IMR-90 (cell line): ENCODE data around the gene KTN1. TPM values are rescaled to one million over a fixed set of nuclear protein-coding genes. Genes with fewer than 3 reads are reported as not detected.

Source experiments
- ATAC-seq: fragments of 200-7000 bp; cut with Tn5 transposase; 2 replicates; pipeline ENCODE4 v1.9.1; 2020; ENCODE audit warnings: low read depth, mild to moderate bottlenecking, moderate library complexity
- BruUV-seq: library from RNA; stranded (reverse); fragments of 400-500 nt; replicated peaks from 2 replicates; lab custom pipeline; 2021; lab: Mats Ljungman, UMichigan
- CTCF ChIA-PET: fragments of 300-600 bp; formaldehyde crosslinking; extraction: SDS; loops from one replicate; lab custom pipeline; 2021; ENCODE audit warnings: antibody characterized with exemption; lab: Yijun Ruan, JAX
- POLR2A ChIA-PET: fragments of 300-600 bp; sonication (Branson Sonifier 250); formaldehyde crosslinking; loops from one replicate; lab custom pipeline; 2022; ENCODE audit warnings: antibody characterized with exemption; ENCODE audit not compliant: unreplicated experiment; lab: Charles Lee
- DNase-seq: peaks from one replicate; pipeline ENCODE4 v3.0.0; 2013
- H2AFZ ChIP-seq: replicated peaks from 2 replicates; pipeline ENCODE3; 2013; ENCODE audit warnings: low read length, mild to moderate bottlenecking; ENCODE audit not compliant: poor library complexity
- H2AK5ac ChIP-seq: 2 replicates; pipeline ENCODE4 v1.6.1; 2013; ENCODE audit warnings: low read depth, low read length, inconsistent platforms
- H2AK9ac ChIP-seq: replicated peaks from 2 replicates; pipeline ENCODE3; 2013; ENCODE audit warnings: mild to moderate bottlenecking, low read depth, low read length, moderate library complexity; ENCODE audit not compliant: poor library complexity
- H2BK120ac ChIP-seq: 2 replicates; pipeline ENCODE4 v1.6.1; 2013; ENCODE audit warnings: low read depth, low read length, inconsistent platforms
- H2BK15ac ChIP-seq: 3 replicates; pipeline ENCODE4 v1.6.1; 2013; ENCODE audit warnings: low read depth, low read length, inconsistent platforms
- H2BK20ac ChIP-seq: 2 replicates; pipeline ENCODE4 v1.6.1; 2013; ENCODE audit warnings: low read depth, mild to moderate bottlenecking, inconsistent platforms, low read length, moderate library complexity
- H2BK5ac ChIP-seq: 2 replicates; pipeline ENCODE4 v1.6.1; 2013; ENCODE audit warnings: mild to moderate bottlenecking, low read depth, low read length, inconsistent platforms; ENCODE audit not compliant: poor library complexity, severe bottlenecking
- H3K14ac ChIP-seq: replicated peaks from 2 replicates; pipeline ENCODE4 v1.6.1; 2013; ENCODE audit warnings: low read depth, low read length, inconsistent platforms
- H3K18ac ChIP-seq: 2 replicates; pipeline ENCODE4 v1.6.1; 2013; ENCODE audit warnings: low read depth, low read length, control low read depth
- H3K23ac ChIP-seq: 2 replicates; pipeline ENCODE4 v1.6.1; 2013; ENCODE audit warnings: low read depth, low read length, inconsistent platforms
- H3K27ac ChIP-seq: 2 replicates; pipeline ENCODE4 v1.5.1; 2013; ENCODE audit warnings: mild to moderate bottlenecking, control low read depth, low read length; ENCODE audit not compliant: insufficient read depth
- H3K27me3 ChIP-seq: 2 replicates; pipeline ENCODE4 v1.6.1; 2013; ENCODE audit warnings: low read length; ENCODE audit not compliant: control insufficient read depth, insufficient read depth
- H3K36me3 ChIP-seq: 2 replicates; pipeline ENCODE4 v1.6.1; 2013; ENCODE audit warnings: low read length, mixed read lengths; ENCODE audit not compliant: control insufficient read depth, insufficient read depth
- H3K4ac ChIP-seq: 2 replicates; pipeline ENCODE4 v1.6.1; 2013; ENCODE audit warnings: low read depth, low read length, inconsistent platforms
- H3K4me1 ChIP-seq: 2 replicates; pipeline ENCODE4 v1.6.1; 2013; ENCODE audit warnings: low read length, mixed read lengths; ENCODE audit not compliant: control insufficient read depth, insufficient read depth
- H3K4me2 ChIP-seq: 2 replicates; pipeline ENCODE4 v1.6.1; 2013; ENCODE audit warnings: low read depth, mild to moderate bottlenecking, control low read depth, low read length, moderate library complexity
- H3K4me3 ChIP-seq: 2 replicates; pipeline ENCODE4 v1.5.1; 2013; ENCODE audit warnings: low read depth, mild to moderate bottlenecking, control low read depth, low read length, moderate library complexity; ENCODE audit not compliant: insufficient read depth
- H3K56ac ChIP-seq: 2 replicates; pipeline ENCODE4 v1.6.1; 2013; ENCODE audit warnings: low read length, inconsistent platforms; ENCODE audit not compliant: insufficient read depth; ENCODE audit errors: extremely low read depth
- H3K79me1 ChIP-seq, 2 experiments: 2 replicates each; pipeline ENCODE4 v1.6.1; 2013; ENCODE audit warnings: low read length in 2 of 2, inconsistent platforms in 1 of 2, low read depth in 1 of 2
- H3K9ac ChIP-seq: 2 replicates; pipeline ENCODE4 v1.6.1; 2013; ENCODE audit warnings: low read depth, low read length, control low read depth
- H3K9me1 ChIP-seq: 2 replicates; pipeline ENCODE4 v1.6.1; 2013; ENCODE audit warnings: low read length, inconsistent platforms; ENCODE audit not compliant: insufficient read depth
- H3K9me3 ChIP-seq: 2 replicates; pipeline ENCODE4 v1.6.1; 2013; ENCODE audit warnings: low read length; ENCODE audit not compliant: control insufficient read depth, insufficient read depth
- H4K20me1 ChIP-seq: 2 replicates; pipeline ENCODE4 v1.6.1; 2013; ENCODE audit warnings: low read length, inconsistent platforms; ENCODE audit not compliant: insufficient read depth
- H4K5ac ChIP-seq: 2 replicates; pipeline ENCODE4 v1.6.1; 2013; ENCODE audit warnings: mild to moderate bottlenecking, low read depth, low read length, control low read depth
- H4K8ac ChIP-seq, 2 experiments: 2 replicates each; pipeline ENCODE4 v1.6.1; 2013; ENCODE audit warnings: low read depth in 2 of 2, low read length in 2 of 2, control low read depth in 1 of 2, inconsistent platforms in 1 of 2
- H4K91ac ChIP-seq: 2 replicates; pipeline ENCODE4 v1.6.1; 2013; ENCODE audit warnings: low read depth, low read length, inconsistent platforms; ENCODE audit not compliant: insufficient read depth
- CEBPB ChIP-seq: IDR thresholded peaks from 2 replicates; pipeline ENCODE4 v1.6.1; 2012; ENCODE audit warnings: low read depth, low read length, improper control_type of control experiment
- NFE2L2 ChIP-seq: fragments of 150-350 bp; IDR thresholded peaks from 2 replicates; pipeline ENCODE4 v1.6.1; 2016; ENCODE audit warnings: low read depth, mild to moderate bottlenecking, low read length
- POLR2A ChIP-seq: IDR thresholded peaks from 2 replicates; pipeline ENCODE4 v1.6.1; 2012; ENCODE audit warnings: mild to moderate bottlenecking, low read depth, low read length
- RAD21 ChIP-seq: IDR thresholded peaks from 2 replicates; pipeline ENCODE4 v1.6.1; 2012; ENCODE audit warnings: low read length, improper control_type of control experiment
- RCOR1 ChIP-seq: IDR thresholded peaks from 2 replicates; pipeline ENCODE4 v1.6.1; 2012; ENCODE audit warnings: mild to moderate bottlenecking, low read length, improper control_type of control experiment; ENCODE audit not compliant: insufficient replicate concordance
- RFX5 ChIP-seq: IDR thresholded peaks from 2 replicates; pipeline ENCODE4 v1.8.0; 2012; ENCODE audit warnings: low read depth, mild to moderate bottlenecking, low read length, moderate library complexity
- SMC3 ChIP-seq: fragments of 150-350 bp; IDR thresholded peaks from 2 replicates; pipeline ENCODE4 v1.6.1; 2016; ENCODE audit warnings: low read depth, mild to moderate bottlenecking, antibody characterized with exemption, low read length, moderate library complexity
- WGBS, 2 experiments: methylation state at CpG; one replicate each; pipeline versions ENCODE4 v1.1.5 to v1.1.7; 2013; ENCODE audit warnings: missing lambda C conversion rate in 2 of 2; ENCODE audit not compliant: insufficient read length in 1 of 2; ENCODE audit errors: extremely low coverage in 2 of 2; 5-methylcytosine and 5-hydroxymethylcytosine counted together
- dilution Hi-C: fragments of 300-500 bp; cut with HindIII; formaldehyde crosslinking; loops from one replicate; pipeline ENCODE4 v1.14.3; 2018; ENCODE audit warnings: low sequenced_read_pairs; ENCODE audit not compliant: unreplicated experiment
- in situ Hi-C: fragments of 300-500 bp; cut with MboI; formaldehyde crosslinking; loops from 3 replicates; pipeline ENCODE4 v1.14.3; 2019; ENCODE audit warnings: low sequenced_read_pairs, inconsistent platforms, mixed read lengths
- intact Hi-C: fragments of 100-400 bp; cut with micrococcal nuclease; formaldehyde crosslinking; loops from 2 replicates; pipeline ENCODE4 v1.10.0; 2022
- polyA plus RNA-seq, 3 experiments: library from polyadenylated mRNA; depleted of rRNA; stranded (reverse); fragments of >200 nt; gene quantifications; 2 replicates each; pipeline ENCODE4 v1.2.3, GENCODE V29; 2012; ENCODE audit warnings: low replicate concordance in 1 of 3
- total RNA-seq: library from RNA; depleted of rRNA; stranded (reverse); fragments of >200 nt; gene quantifications from 2 replicates; pipeline ENCODE4 v1.2.3, GENCODE V29; 2012
- TF ChIP-seq, protein P1 (sequence below): fragments of 150-350 bp; IDR thresholded peaks from 2 replicates; pipeline ENCODE4 v1.6.1; 2016; ENCODE audit warnings: low read depth, mild to moderate bottlenecking, low read length, moderate library complexity, borderline replicate concordance
- TF ChIP-seq, protein P2 (sequence below): conservative IDR thresholded peaks from 2 replicates; pipeline ENCODE4 v1.5.1; 2012; ENCODE audit warnings: mild to moderate bottlenecking, low read depth, low read length, improper control_type of control experiment
- TF ChIP-seq, protein P3 (sequence below): fragments of 150-350 bp; IDR thresholded peaks from 2 replicates; pipeline ENCODE4 v1.6.1; 2017; ENCODE audit warnings: mild to moderate bottlenecking, antibody characterized with exemption, low read length, low read depth

The KTN1 gene
- total and polyA plus RNA-seq, 2 of the 4 experiments (the other 2 are of a cell fraction), result 42.1 to 57.2 TPM

DNA sequence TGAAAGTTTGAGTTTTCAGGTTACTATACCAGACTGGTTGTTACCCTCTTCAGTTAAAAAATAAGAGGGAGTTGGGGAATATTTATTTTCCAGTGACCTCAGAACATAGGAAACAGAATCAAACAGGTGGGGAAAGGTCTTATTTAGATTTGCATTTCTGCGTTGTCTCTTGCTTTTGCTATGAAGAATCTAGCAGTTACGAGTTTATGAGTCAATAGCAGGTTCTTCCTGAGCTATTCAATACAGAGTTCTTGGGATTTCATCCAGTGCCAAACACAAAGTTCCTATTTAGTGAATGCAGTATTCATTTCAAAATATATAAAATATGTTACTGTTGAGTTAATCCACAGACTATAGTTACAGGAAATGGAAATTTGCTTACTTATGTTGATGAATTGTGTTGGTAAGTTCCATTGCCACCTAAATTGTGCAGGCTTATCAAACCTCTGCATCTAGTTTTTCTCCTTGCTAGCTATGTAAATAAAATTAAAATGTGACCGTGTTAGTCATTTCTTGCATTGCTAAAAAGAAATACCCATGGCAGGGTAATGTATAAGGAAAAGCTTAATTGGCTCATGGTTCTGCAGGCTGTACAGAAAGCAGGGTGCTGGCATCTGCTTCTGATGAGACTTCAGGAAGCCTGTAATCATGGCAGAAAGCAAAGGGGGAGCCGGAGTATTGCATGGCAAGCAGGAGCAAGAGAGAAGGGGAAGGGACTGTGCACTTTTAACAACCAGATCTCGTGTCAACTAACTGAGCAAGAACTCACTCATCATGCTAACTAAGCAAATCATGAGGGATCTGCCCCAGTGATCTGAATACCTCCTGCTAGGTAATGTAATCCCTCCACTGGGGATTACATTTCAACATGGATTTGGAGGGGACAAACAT lies 110.2 kb downstream of the KTN1 start:
- Histone ChIP-seq H3K27ac (no peak overlapping the region), H2BK15ac (no peak overlapping the region), H3K9me1 (peaks cover 3% of the 10 kb centered on the region; the same call in 1 of the 2 replicates), H2BK120ac (no peak overlapping the region), H4K20me1 (no peaks in the 10 kb centered on the region), H3K4me1 (no peaks in the 10 kb centered on the region), H3K4me3 (no peak overlapping the region), H3K23ac (no peak overlapping the region), H3K79me1 (no peaks in the 10 kb centered on the region; a peak in 1 of 4 replicates), H2AK9ac (no peak overlapping the region), H3K4ac (no peak overlapping the region), H2BK5ac (no peak overlapping the region), H2AK5ac (no peak overlapping the region), H2AFZ (no peak overlapping the region), H4K8ac (no peak overlapping the region; a peak in 1 of 4 replicates), H3K36me3 (peaks cover 16% of the 10 kb centered on the region), H2BK20ac (no peak overlapping the region), H3K14ac (no peak overlapping the region), H4K5ac (no peak overlapping the region), H3K9me3 (no peaks in the 10 kb centered on the region), H3K9ac (no peak overlapping the region), H3K27me3 (no peaks in the 10 kb centered on the region), H3K4me2 (no peak overlapping the region), H3K18ac (no peak overlapping the region), H3K56ac (no peak overlapping the region), H4K91ac (no peak overlapping the region)
- ATAC-seq (no peak), DNase-seq (no peak)
- ChIA-PET CTCF (no interaction called here), POLR2A (no interaction called here)
- WGBS, 2 experiments, result no CpG with 5 or more reads among the region's 5 CpGs
- TF ChIP-seq RFX5, result no peak
- TF ChIP-seq, protein P1, sequence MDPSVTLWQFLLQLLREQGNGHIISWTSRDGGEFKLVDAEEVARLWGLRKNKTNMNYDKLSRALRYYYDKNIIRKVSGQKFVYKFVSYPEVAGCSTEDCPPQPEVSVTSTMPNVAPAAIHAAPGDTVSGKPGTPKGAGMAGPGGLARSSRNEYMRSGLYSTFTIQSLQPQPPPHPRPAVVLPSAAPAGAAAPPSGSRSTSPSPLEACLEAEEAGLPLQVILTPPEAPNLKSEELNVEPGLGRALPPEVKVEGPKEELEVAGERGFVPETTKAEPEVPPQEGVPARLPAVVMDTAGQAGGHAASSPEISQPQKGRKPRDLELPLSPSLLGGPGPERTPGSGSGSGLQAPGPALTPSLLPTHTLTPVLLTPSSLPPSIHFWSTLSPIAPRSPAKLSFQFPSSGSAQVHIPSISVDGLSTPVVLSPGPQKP, result no peak
- TF ChIP-seq, protein P2, sequence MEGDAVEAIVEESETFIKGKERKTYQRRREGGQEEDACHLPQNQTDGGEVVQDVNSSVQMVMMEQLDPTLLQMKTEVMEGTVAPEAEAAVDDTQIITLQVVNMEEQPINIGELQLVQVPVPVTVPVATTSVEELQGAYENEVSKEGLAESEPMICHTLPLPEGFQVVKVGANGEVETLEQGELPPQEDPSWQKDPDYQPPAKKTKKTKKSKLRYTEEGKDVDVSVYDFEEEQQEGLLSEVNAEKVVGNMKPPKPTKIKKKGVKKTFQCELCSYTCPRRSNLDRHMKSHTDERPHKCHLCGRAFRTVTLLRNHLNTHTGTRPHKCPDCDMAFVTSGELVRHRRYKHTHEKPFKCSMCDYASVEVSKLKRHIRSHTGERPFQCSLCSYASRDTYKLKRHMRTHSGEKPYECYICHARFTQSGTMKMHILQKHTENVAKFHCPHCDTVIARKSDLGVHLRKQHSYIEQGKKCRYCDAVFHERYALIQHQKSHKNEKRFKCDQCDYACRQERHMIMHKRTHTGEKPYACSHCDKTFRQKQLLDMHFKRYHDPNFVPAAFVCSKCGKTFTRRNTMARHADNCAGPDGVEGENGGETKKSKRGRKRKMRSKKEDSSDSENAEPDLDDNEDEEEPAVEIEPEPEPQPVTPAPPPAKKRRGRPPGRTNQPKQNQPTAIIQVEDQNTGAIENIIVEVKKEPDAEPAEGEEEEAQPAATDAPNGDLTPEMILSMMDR, result no peak
- TF ChIP-seq NFE2L2, result no peak
- TF ChIP-seq, protein P3, sequence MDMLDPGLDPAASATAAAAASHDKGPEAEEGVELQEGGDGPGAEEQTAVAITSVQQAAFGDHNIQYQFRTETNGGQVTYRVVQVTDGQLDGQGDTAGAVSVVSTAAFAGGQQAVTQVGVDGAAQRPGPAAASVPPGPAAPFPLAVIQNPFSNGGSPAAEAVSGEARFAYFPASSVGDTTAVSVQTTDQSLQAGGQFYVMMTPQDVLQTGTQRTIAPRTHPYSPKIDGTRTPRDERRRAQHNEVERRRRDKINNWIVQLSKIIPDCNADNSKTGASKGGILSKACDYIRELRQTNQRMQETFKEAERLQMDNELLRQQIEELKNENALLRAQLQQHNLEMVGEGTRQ, result no peak
- TF ChIP-seq SMC3, result no peak
- TF ChIP-seq POLR2A, result no peak
- TF ChIP-seq CEBPB, result no peak
- no peak for TF ChIP-seq RCOR1
- TF ChIP-seq RAD21, result no peak
- in situ Hi-C loops, result no loop called here
- no TSS peak for BruUV-seq
- intact Hi-C loops, result no loop called here
- dilution Hi-C loops, result no loop called here
